Limb (tissue), 2 donors: ENCODE results near the gene ITGA8.

ENCODE experiments used
- DNase-seq, 2 donors: peaks; one replicate each; pipeline ENCODE4 v3.0.0-alpha.2; 2016; ENCODE audit errors: extremely low spot score in 2 of 2

Gene ITGA8

DNA sequence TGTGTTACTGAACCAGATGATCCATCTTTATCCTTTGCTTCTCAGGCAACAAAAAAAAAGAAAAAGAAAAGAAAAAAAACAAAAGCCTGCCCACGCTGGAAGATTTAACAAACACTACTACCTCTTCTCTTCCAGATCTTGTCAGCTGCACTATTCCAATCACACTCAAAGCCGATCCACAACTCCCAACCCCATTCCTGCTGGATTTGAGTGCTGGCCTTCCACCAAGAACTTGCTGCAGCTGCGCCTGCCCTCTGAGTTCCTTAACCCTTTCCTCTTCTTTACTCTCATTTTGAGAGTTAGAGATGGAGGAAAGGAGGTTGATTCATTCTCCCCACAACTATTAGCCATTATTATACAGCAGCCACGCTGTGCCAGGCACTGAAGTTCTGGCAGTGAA lies 16.0 kb upstream of the ITGA8 start:
- peak; percentile 70 to 91 for DNase-seq

- DNase-seq, result no peak
These were observed 10.6 kb upstream of the ITGA8 start for GRCh38 chr10:15730341-15730740.

DNA sequence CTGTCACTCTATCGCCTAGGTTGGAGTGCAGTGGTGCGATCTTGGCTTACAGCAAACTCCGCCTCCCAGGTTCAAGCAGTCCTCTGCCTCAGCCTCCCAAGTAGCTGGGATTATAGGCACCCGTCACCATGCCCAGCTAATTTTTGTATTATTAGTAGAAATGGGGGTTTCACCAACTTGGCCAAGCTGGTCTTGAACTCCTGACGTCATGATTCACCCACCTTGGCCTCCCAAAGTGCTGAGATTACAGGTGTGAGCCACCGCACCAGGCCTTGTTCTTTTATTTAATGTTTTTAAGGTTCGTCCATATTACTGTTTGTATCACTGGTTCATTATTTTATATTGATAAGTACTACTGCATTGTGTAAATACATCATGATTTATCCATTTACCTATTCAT lies 10.2 kb upstream of the ITGA8 start:
- no peak for DNase-seq

DNA sequence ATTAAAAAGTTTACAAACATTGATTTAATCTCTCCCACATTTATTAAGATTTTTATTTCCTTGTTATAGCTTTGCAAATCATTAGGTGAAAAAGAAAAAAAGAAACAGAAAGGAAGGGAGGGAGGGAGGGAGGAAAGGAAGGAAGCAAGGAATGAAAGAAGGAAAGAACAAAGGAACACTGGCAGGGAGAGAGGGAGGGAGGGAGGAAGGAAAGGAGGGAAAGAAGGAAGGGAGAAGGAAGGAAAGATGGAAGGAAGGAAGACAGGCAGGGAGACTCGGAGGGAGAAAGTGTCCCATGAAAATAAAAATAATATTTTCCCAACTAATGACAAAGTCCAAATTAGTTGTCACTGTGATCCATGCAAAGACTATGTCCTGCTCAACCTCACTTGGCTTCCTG lies 6.3 kb upstream of the ITGA8 start:
- no peak for DNase-seq

DNA sequence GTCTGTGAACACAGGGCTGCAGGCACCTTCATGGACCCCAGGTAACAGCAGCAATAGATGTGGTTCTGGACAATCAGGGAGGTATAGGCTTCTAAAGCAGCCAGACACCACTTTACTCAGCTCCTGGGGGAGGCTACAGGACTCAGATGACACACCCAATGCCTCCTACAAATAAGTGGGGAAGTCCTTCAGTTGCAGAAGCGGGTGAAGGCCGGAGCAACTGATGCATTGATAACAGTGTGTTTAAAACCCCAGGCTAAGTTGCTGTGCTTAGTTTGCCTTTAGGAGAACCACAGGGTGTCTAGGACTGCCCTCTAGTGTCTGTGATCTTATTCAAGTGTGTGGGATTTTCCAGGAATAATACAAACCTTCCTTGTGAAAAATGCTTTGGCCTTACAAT lies 5.9 kb upstream of the ITGA8 start:
- DNase-seq, result peak in 1 of 2 donors; percentile 70

- DNase-seq, result no peak
These were observed 5.0 kb upstream of the ITGA8 start for GRCh38 chr10:15724683-15725082.

DNA sequence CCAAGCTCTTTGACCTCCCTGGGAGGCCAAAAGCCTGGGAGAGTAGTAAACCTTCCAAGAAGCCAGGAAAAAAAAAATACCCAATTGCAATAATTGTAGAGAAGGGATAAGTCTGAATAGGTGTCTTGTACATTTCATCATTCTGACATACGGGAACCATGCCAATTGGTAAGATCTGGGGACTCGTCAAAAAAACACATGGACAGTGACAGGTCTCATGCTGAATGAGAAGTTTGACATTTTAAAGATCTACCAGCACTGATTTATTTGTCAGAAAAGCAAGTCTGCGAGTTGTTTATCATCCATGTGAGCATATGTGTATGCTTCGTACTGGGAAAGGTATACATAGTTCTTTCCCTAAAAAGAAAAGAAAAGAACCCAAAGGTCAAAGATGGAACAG lies 4.1 kb upstream of the ITGA8 start:
- no peak for DNase-seq

- DNase-seq, result no peak
These were observed 1.0 kb upstream of the ITGA8 start for GRCh38 chr10:15720635-15721287.

DNA sequence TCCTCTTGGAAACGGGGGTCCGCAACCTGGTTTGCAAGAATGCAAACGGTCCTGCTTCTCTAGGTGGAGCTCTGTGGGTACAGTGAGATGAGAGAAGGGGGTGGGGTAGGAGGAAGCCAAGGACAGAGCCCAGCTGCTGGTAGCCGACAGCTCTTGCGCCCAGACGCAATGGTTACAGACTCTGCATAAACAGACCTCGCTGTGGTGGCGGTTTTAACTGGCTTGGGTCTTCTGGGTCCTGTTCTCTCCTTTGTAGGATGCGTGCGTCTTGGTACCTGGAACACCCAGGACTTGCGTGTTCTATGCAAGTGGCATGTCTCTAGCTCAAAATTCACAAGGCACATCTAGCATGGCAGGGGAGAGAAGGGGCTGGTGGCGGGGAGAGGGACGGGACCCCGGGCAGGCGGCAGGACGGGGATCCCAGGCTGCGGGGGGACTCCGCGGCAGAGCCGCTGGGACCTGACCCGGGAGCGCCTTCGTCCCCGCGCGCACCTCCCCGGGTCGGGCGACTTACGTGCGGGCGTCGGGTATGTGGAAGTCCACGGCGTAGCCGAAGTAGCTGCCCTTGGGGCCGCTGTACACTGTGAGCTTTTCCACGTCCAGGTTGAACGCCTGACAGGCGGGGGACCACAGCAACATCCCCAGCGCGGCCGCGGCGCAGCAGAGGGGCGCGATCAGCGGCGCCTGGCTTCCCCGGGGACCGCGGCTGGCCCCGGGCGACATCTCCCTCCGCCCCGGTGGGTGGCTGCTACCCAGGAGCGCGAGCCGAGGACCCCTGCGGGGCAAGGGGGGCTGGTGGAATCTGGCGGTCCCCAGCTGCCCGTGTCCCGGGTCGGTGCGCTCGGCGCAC lies 448 bp downstream of the ITGA8 start:
- peak in 1 of 2 donors; percentile 75 for DNase-seq

GRCh38 chr10:15718694-15719048 lies 1.1 kb downstream of the ITGA8 start:
- no peak for DNase-seq

- DNase-seq, result no peak
These were observed 4.0 kb downstream of the ITGA8 start for GRCh38 chr10:15715619-15716227.

DNA sequence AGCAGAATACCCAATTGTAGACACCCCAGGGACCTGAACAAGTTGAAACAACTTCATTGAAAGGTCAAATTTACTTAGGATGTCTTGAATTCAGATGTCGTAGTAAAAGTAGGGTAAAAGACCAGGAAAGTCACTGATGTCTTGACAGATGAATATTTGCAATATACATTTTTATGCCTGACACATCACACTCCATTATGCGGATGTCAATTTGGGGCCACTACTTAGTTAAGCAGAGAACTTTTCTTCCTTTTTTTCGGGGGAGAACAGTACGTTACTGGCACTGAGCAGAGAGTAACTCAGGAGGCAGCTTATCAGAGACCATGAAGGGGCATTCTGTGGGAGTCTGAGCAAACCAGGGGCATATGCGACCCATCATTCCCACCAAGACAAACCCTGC lies 4.9 kb downstream of the ITGA8 start:
- DNase-seq, result no peak

DNA sequence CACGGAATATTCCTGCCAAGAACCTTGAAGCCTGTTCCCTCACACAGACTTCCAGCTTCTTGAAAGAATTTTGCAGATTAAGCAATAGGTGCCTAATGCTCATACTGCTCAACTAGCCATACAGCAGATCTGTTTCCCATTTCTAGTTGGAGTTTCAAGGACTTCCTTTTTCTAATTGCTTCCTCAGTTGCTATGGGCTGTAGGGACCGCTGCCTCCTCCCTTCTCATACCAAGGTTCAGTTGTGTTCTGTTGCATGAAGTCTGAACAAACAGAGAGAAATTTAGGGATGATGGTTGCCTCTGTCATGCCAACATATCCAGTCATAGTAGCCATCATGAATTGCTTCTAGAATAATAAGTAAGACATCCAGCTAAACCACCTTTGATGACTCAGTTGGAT lies 6.8 kb downstream of the ITGA8 start:
- DNase-seq, result no peak

GRCh38 chr10:15710455-15710854 lies 9.3 kb downstream of the ITGA8 start:
- DNase-seq, result no peak

DNA sequence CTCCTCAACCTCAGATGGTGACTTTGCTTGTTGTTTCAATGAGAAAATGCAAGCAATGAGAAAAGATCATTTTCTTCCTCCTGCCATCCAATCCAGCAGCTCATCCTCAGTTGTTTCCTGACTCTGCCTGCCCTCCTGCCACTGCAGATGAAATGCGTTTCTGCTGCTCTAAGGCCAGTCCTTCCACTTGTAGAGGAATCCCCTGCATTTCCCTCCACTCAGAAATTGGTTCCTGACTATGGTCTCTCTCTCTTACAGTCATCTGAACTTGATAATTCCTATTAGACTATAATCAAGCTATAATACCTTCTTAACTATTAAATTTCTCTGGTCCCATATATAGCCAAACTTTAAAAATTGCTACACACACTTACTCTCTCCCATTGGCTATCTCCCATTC lies 14.4 kb downstream of the ITGA8 start:
- DNase-seq, result no peak

DNA sequence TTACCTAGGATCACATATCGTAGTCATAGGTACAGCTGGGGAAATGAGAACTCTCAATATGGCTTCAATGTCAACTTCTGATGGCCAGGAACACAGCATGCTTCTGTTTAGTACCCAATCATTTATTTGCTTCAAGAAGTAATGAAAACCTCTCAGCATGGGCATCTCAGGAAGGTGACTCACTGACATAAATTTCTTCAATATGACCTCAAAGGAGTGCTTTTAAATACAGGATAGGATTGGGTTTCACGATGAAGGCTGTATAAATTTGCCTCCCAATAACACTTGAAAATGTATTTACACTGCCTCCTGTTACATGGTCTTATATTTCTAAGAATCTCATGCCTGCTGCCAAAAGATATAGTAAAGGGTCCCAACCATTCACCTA lies 15.1 kb downstream of the ITGA8 start:
- DNase-seq, result no peak

GRCh38 chr10:15703944-15704580 lies 15.7 kb downstream of the ITGA8 start:
- no peak for DNase-seq

- no peak for DNase-seq
These were observed 16.4 kb downstream of the ITGA8 start for GRCh38 chr10:15703151-15703880.

GRCh38 chr10:15700078-15700674 lies 19.5 kb downstream of the ITGA8 start:
- no peak for DNase-seq

GRCh38 chr10:15695852-15696251 lies 23.9 kb downstream of the ITGA8 start:
- DNase-seq, result peak in 1 of 2 donors; percentile 40

GRCh38 chr10:15690031-15690430 lies 29.7 kb downstream of the ITGA8 start:
- no peak for DNase-seq
